K562 (cell line): ENCODE data around the gene OR2W3. TPM values are rescaled to one million over a fixed set of nuclear protein-coding genes. Genes with fewer than 3 reads are reported as not detected.
A peak's percentile ranks its signal among the peaks of the same experiment; 100 is the strongest.

Experiments used
- ATAC-seq: fragments of 200-7000 bp; cut with Tn5 transposase; 3 replicates; pipeline ENCODE4 v1.9.1; 2020; ENCODE audit warnings: moderate library complexity
- BruUV-seq: library from RNA; stranded (reverse); fragments of 400-500 nt; replicated peaks from 2 replicates; lab custom pipeline; 2021; lab: Mats Ljungman, UMichigan
- CTCF ChIA-PET: fragments of 300-600 bp; formaldehyde crosslinking; extraction: SDS; loops from one replicate; lab custom pipeline; 2021; ENCODE audit warnings: low intra/inter-chr PET ratio; lab: Yijun Ruan, JAX
- POLR2A ChIA-PET: fragments of 300-600, 350-650 bp; sonication (Branson Sonifier 250); formaldehyde crosslinking; extraction: SDS; loops from one replicate; lab custom pipeline; 2021; ENCODE audit warnings: antibody characterized with exemption, inconsistent platforms; lab: Yijun Ruan, JAX
- DNase-seq, 4 experiments: peaks; one replicate each; pipeline versions ENCODE4 v3.0.0 to v3.0.0-alpha.2; 2011 to 2018; ENCODE audit warnings: low spot score in 3 of 4, mixed read lengths in 3 of 4; ENCODE audit errors: extremely low read depth in 1 of 4
- FAIRE-seq: peaks from 2 replicates; lab custom pipeline; 2011; peaks lifted over from hg19 to GRCh38; lab: Jason Lieb, UNC
- H2AFZ ChIP-seq: 2 replicates; pipeline ENCODE4 v1.6.0; 2011; ENCODE audit warnings: low read depth, low read length, control low read depth, inconsistent platforms
- H3K27ac ChIP-seq: fragments of 200-600 bp; 3 replicates; pipeline ENCODE4 v1.8.0; 2011; ENCODE audit warnings: low read depth, mild to moderate bottlenecking, control low read depth, inconsistent platforms, low read length, moderate library complexity, mixed read lengths; ENCODE audit errors: extremely low read depth
- H3K27me3 ChIP-seq, 2 experiments: fragments of 300-600 bp in 1 of 2; 2 replicates in 1 of 2; 3 replicates in 1 of 2; pipeline versions ENCODE4 v1.6.0 to v1.8.0; 2011; ENCODE audit warnings: inconsistent platforms in 2 of 2, low read length in 2 of 2, mild to moderate bottlenecking in 1 of 2, mixed read lengths in 1 of 2, moderate library complexity in 1 of 2; ENCODE audit not compliant: control insufficient read depth in 2 of 2, insufficient read depth in 2 of 2
- H3K36me3 ChIP-seq: fragments of 300-600 bp; 3 replicates; pipeline ENCODE4 v1.8.0; 2011; ENCODE audit warnings: mild to moderate bottlenecking, low read length, inconsistent platforms; ENCODE audit not compliant: control insufficient read depth, insufficient read depth
- H3K4me1 ChIP-seq, 2 experiments: fragments of 200-600 bp in 1 of 2; replicated peaks in 1 of 2; 2 replicates in 1 of 2; 3 replicates in 1 of 2; pipeline versions ENCODE4 v1.5.1 to v1.8.0; 2011; ENCODE audit warnings: inconsistent platforms in 2 of 2, low read length in 2 of 2, mild to moderate bottlenecking in 1 of 2, mixed read lengths in 1 of 2, moderate library complexity in 1 of 2; ENCODE audit not compliant: control insufficient read depth in 2 of 2, insufficient read depth in 2 of 2
- H3K4me2 ChIP-seq: 2 replicates; pipeline ENCODE4 v1.6.1; 2011; ENCODE audit warnings: low read length, control low read depth, inconsistent platforms, mixed read lengths; ENCODE audit not compliant: insufficient read depth
- H3K4me3 ChIP-seq: fragments of 200-600 bp; sonication (generic), shearing (Covaris generic); 2 replicates; pipeline ENCODE4 v1.5.1; 2016; ENCODE audit warnings: control low read depth, inconsistent platforms
- H3K79me2 ChIP-seq: fragments of 200-600 bp; 3 replicates; pipeline ENCODE4 v1.8.0; 2011; ENCODE audit warnings: low read length, inconsistent platforms; ENCODE audit not compliant: control insufficient read depth, insufficient read depth
- H3K9ac ChIP-seq, 2 experiments: 2 replicates each; pipeline versions ENCODE4 v1.6.0 to v1.6.1; 2011; ENCODE audit warnings: low read depth in 2 of 2, low read length in 2 of 2, control low read depth in 1 of 2, inconsistent platforms in 1 of 2, mild to moderate bottlenecking in 1 of 2, mixed read lengths in 1 of 2; ENCODE audit not compliant: insufficient read depth in 1 of 2
- H3K9me1 ChIP-seq: one replicate; pipeline ENCODE4 v1.6.0; 2011; ENCODE audit warnings: inconsistent platforms, mild to moderate bottlenecking, low read length, moderate library complexity; ENCODE audit not compliant: control insufficient read depth, insufficient read depth
- H3K9me3 ChIP-seq: replicated peaks from 2 replicates; pipeline ENCODE4 v1.5.1; 2011; ENCODE audit warnings: low read depth, low read length, inconsistent platforms; ENCODE audit not compliant: control insufficient read depth, insufficient read depth
- H4K20me1 ChIP-seq: replicated peaks from 2 replicates; pipeline ENCODE4 v1.6.1; 2011; ENCODE audit warnings: low read length, inconsistent platforms, mixed read lengths; ENCODE audit not compliant: control insufficient read depth, insufficient read depth
- BCOR ChIP-seq: fragments of 450-650 bp; IDR thresholded peaks from 2 replicates; pipeline ENCODE4 v1.6.1; 2016
- CCAR2 ChIP-seq: fragments of 200-400 bp; formaldehyde crosslinking; IDR thresholded peaks from 2 replicates; pipeline ENCODE4 v1.6.1; 2017; ENCODE audit warnings: mild to moderate bottlenecking, low read depth, low read length
- DNMT1 ChIP-seq: fragments of 450-650 bp; IDR thresholded peaks from 2 replicates; pipeline ENCODE4 v1.6.1; 2016; ENCODE audit warnings: antibody characterized with exemption, mild to moderate bottlenecking
- ESRRA ChIP-seq: fragments of 450-650 bp; IDR thresholded peaks from 2 replicates; pipeline ENCODE4 v1.6.1; 2014; ENCODE audit warnings: low read depth, mild to moderate bottlenecking, moderate library complexity, borderline replicate concordance
- FOSL1 ChIP-seq: fragments of 200-800 bp; sonication (Bioruptor generic); conservative IDR thresholded peaks from 2 replicates; pipeline ENCODE4 v1.6.1; 2016; ENCODE audit warnings: missing genetic modification characterization, missing compliant biosample characterization
- GTF2A2 ChIP-seq: IDR thresholded peaks from 2 replicates; pipeline ENCODE4 v1.6.1; 2016; ENCODE audit warnings: mild to moderate bottlenecking, missing genetic modification characterization, missing compliant biosample characterization
- JUND ChIP-seq, 2 experiments: IDR thresholded peaks; 2 replicates in 1 of 2; 3 replicates in 1 of 2; pipeline ENCODE4 v1.6.1; 2011; ENCODE audit warnings: borderline replicate concordance in 2 of 2, low read depth in 2 of 2, low read length in 2 of 2, improper control_type of control experiment in 1 of 2, missing biosample characterization in 1 of 2, missing genetic modification characterization in 1 of 2, missing genetic modification reagents in 1 of 2
- L3MBTL2 ChIP-seq: fragments of 450-650 bp; IDR thresholded peaks from 2 replicates; pipeline ENCODE4 v1.6.1; 2016; ENCODE audit warnings: mild to moderate bottlenecking, moderate library complexity
- NFIX ChIP-seq: fragments of 250-450 bp; sonication (Bioruptor Pico); IDR thresholded peaks from 2 replicates; pipeline ENCODE4 v1.4.0; 2020; ENCODE audit warnings: low read depth, mild to moderate bottlenecking, moderate library complexity
- ZNF644 ChIP-seq: fragments of 200-800 bp; sonication (Bioruptor generic); IDR thresholded peaks from 2 replicates; pipeline ENCODE4 v1.6.1; 2016; ENCODE audit warnings: low read depth, missing genetic modification characterization, missing compliant biosample characterization
- WGBS: fragments of 100-300 bp; shearing (Covaris generic); methylation state at CpG from one replicate; pipeline ENCODE4 v1.1.6; 2016; ENCODE audit warnings: low coverage, mixed read lengths; ENCODE audit not compliant: insufficient coverage; ENCODE audit errors: missing lambda C conversion rate; 5-methylcytosine and 5-hydroxymethylcytosine counted together
- in situ Hi-C: fragments of 300-500 bp; cut with MboI; formaldehyde crosslinking; loops from 4 replicates; pipeline ENCODE4 v1.15.0; 2018; ENCODE audit warnings: inconsistent platforms, mixed read lengths
- intact Hi-C: fragments of 100-400 bp; cut with micrococcal nuclease; formaldehyde crosslinking; loops from 2 replicates; pipeline ENCODE4 v1.14.2; 2022
- polyA plus RNA-seq, 8 experiments: library from polyadenylated mRNA; depleted of rRNA in 4 of 8; stranded (reverse) in 5 of 8; unstranded in 3 of 8; fragments of >200 nt; fragmentation: Nextera tagmentation in 2 of 8; fragmentation: Illumina TruSeq in 1 of 8; extraction: Ambion mirVana in 2 of 8; extraction: Trizol in 1 of 8; gene quantifications; 2 replicates each; pipeline versions ENCODE4 v1.2.1 to v1.2.3, GENCODE V29; 2011 to 2014; ENCODE audit warnings: inconsistent platforms in 1 of 8, missing spikeins in 1 of 8
- total RNA-seq, 7 experiments: library from RNA; depleted of rRNA in 6 of 7; stranded (reverse); fragments of >200 nt in 6 of 7; fragmentation: Illumina TruSeq in 2 of 7; extraction: Trizol in 2 of 7; gene quantifications; 2 replicates each; pipeline versions ENCODE4 v1.2.1 to v1.2.3, GENCODE V29; 2011 to 2021; ENCODE audit warnings: low replicate concordance in 1 of 7
- TF ChIP-seq, protein P1 (sequence below): IDR thresholded peaks from 2 replicates; pipeline ENCODE4 v1.6.1; 2012; ENCODE audit warnings: low read depth, low read length, improper control_type of control experiment, borderline replicate concordance
- TF ChIP-seq, protein P2 (sequence below): conservative IDR thresholded peaks from 2 replicates; pipeline ENCODE4 v1.6.1; 2011; ENCODE audit warnings: low read depth, mild to moderate bottlenecking, low read length; ENCODE audit not compliant: control insufficient read depth

Gene OR2W3
- total and polyA plus RNA-seq, 9 of the 15 experiments (the other 6 are each of a cell fraction or from before 2014, with no cell fraction given): 0.67 to 7.6 (median 3.7) TPM

DNA sequence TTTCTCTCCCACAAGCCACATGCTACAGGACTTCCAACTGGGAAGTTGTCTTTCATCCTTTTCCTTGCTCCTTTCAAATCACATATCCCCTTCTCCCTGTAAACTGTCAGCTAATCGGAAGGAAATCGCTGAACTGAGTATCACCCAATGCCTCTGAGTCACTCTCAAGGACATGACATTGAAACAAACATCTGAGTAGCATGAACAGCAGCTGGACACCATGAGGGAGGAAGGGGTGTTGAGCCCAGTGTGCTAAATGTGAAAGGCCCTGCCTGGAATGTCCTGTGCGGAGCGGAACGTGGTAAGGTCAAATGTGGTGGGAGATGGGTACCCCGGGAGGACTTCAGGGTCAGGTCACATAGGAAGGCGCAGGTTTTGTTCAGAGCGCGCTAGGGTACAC, 29.5 kb downstream of the OR2W3 start, which contains the start of gene OR2AJ1:
TSS of gene OR2AJ1 (plus strand) at position 22 of the 400 bp plus-strand sequence. CDS start 8,880 bp downstream, outside the sequence.
- Histone ChIP-seq H3K27ac (no peak within 1 kb of the TSS), H3K9me1 (no peaks in the 10 kb centered on the region), H3K36me3 (no peaks in the 10 kb centered on the region), H3K9ac (no peak within 1 kb of the TSS), H3K4me1 (no peaks in the 10 kb centered on the region), H2AFZ (peak within 1 kb of the TSS; percentile 29; the same call in 1 of the 2 replicates), H3K27me3 (no peaks in the 10 kb centered on the region), H3K4me3 (no peak within 1 kb of the TSS), H3K79me2 (no peaks in the 10 kb centered on the region), H3K9me3 (no peaks in the 10 kb centered on the region), H4K20me1 (no peaks in the 10 kb centered on the region), H3K4me2 (no peak within 1 kb of the TSS; the same call in 1 of the 2 replicates)
- BruUV-seq: no TSS peak
- ChIA-PET POLR2A (no interaction called here), CTCF (no interaction called here)
- no peak for DNase-seq
- 11% methylated on average over 9 of the region's 9 CpGs for WGBS
- no peak for FAIRE-seq
- TF ChIP-seq CCAR2: no peak
- TF ChIP-seq L3MBTL2: no peak
- TF ChIP-seq BCOR: no peak
- TF ChIP-seq, protein P1, sequence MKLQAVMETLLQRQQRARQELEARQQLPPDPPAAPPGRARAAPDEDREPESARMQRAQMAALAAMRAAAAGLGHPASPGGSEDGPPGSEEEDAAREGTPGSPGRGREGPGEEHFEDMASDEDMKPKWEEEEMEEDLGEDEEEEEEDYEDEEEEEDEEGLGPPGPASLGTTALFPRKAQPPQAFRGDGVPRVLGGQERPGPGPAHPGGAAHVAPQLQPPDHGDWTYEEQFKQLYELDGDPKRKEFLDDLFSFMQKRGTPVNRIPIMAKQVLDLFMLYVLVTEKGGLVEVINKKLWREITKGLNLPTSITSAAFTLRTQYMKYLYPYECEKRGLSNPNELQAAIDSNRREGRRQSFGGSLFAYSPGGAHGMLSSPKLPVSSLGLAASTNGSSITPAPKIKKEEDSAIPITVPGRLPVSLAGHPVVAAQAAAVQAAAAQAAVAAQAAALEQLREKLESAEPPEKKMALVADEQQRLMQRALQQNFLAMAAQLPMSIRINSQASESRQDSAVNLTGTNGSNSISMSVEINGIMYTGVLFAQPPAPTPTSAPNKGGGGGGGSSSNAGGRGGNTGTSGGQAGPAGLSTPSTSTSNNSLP: no peak
- no peak for TF ChIP-seq JUND (IDR thresholded peaks at IDR 0.05; ENCODE audit: borderline replicate concordance, low read depth, low read length)
- TF ChIP-seq JUND (tag; IDR thresholded peaks at IDR 0.05; ENCODE audit: borderline replicate concordance, low read depth, low read length): peak; percentile 31; the same call in 1 of the 3 replicates
- no peak for TF ChIP-seq ZNF644 (tag)
- TF ChIP-seq, protein P2, sequence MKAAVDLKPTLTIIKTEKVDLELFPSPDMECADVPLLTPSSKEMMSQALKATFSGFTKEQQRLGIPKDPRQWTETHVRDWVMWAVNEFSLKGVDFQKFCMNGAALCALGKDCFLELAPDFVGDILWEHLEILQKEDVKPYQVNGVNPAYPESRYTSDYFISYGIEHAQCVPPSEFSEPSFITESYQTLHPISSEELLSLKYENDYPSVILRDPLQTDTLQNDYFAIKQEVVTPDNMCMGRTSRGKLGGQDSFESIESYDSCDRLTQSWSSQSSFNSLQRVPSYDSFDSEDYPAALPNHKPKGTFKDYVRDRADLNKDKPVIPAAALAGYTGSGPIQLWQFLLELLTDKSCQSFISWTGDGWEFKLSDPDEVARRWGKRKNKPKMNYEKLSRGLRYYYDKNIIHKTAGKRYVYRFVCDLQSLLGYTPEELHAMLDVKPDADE: no peak
- TF ChIP-seq FOSL1 (tag): peak; percentile 34; the same call in 1 of the 2 replicates
- TF ChIP-seq ESRRA: 0 out of 2 replicates have a peak, but pooled peaks have one; percentile 30
- TF ChIP-seq NFIX (CRISPR knock-in tag): no peak
- TF ChIP-seq DNMT1: no peak
- TF ChIP-seq GTF2A2 (tag): no peak
- intact Hi-C loops (no loop called here), in situ Hi-C loops (no loop called here)
- peak; percentile 63 for ATAC-seq
